Measurements from ENCODE around the gene DNAJC5. TPM values are rescaled to one million over a fixed set of nuclear protein-coding genes. Genes with fewer than 3 reads are reported as not detected.

DNAJC5 gene
- total RNA-seq, 1 experiment from 2014 or later, result 59.5 TPM

GRCh38 chr20:63951398-63952209, 56.7 kb downstream of the DNAJC5 start:
- no TSS peak for BruUV-seq (replicated peaks)
- no peak overlapping the region for H3K4me3 ChIP-seq (ENCODE audit: low read depth in 2 of 2, low read length in 2 of 2)
- ATAC-seq (no peak), DNase-seq (ENCODE audit: low read depth, low spot score) (no peak)
- H3K27me3 ChIP-seq (ENCODE audit: control insufficient read depth, insufficient read depth, low read length), result no peaks in the 10 kb centered on the region
- in situ Hi-C loops (cut with HindIII; ENCODE audit: low pct_unique_long_range_greater_than_20kb, low sequenced_read_pairs), result no loop called here
- TF ChIP-seq TCF7L2 (IDR thresholded peaks at IDR 0.05; ENCODE audit: low read depth, low read length), result no peak
- no peak for TF ChIP-seq SIN3A (IDR thresholded peaks at IDR 0.05; ENCODE audit: borderline replicate concordance, insufficient read depth, low read depth, low read length)
- TF ChIP-seq REST (IDR thresholded peaks at IDR 0.05; ENCODE audit: insufficient read depth in 1 of 2, low read depth in 2 of 2, low read length in 1 of 2), result no peak
- no peak for TF ChIP-seq POLR2AphosphoS5 (IDR thresholded peaks at IDR 0.05; ENCODE audit: low read depth, low read length)
- no peak for TF ChIP-seq CTCF (IDR thresholded peaks at IDR 0.05)
- peaks cover 69% of the 10 kb centered on the region for H3K4me1 ChIP-seq (ENCODE audit: control insufficient read depth, insufficient read depth, low read length)
- POLR2A ChIA-PET, result interaction anchor here (0.5 to 0.9 kb wide), 2 partner anchors 29 to 189 kb away, joined by 3 read pairs; partner anchors contain the start of gene PRPF6
- H3K36me3 ChIP-seq (ENCODE audit: control insufficient read depth, insufficient read depth, low read length), result peaks cover 3% of the 10 kb centered on the region; the same call in 1 of the 2 replicates
- H3K9me3 ChIP-seq (ENCODE audit: control insufficient read depth, insufficient read depth, low read depth, low read length), result no peaks in the 10 kb centered on the region
- intact Hi-C loops (cut with micrococcal nuclease; ENCODE audit: unreplicated experiment), result no loop called here
- CTCF ChIA-PET, result no interaction called here
- H3K27ac ChIP-seq (ENCODE audit: low read length), result peak overlapping the region; percentile 77

GRCh38 chr20:63952210-63952535, 57.2 kb downstream of the DNAJC5 start:
- no peak overlapping the region for H3K4me3 ChIP-seq (ENCODE audit: low read depth in 2 of 2, low read length in 2 of 2)
- ChIA-PET CTCF (no interaction called here), POLR2A (interaction anchor here (0.5 kb wide), 1 partner anchor 189 kb away, joined by 3 read pairs; no protein-coding TSS in a partner anchor)
- ATAC-seq, result no peak
- TF ChIP-seq TCF7L2 (IDR thresholded peaks at IDR 0.05; ENCODE audit: low read depth, low read length) (no peak), POLR2AphosphoS5 (IDR thresholded peaks at IDR 0.05; ENCODE audit: low read depth, low read length) (no peak), REST (IDR thresholded peaks at IDR 0.05; ENCODE audit: insufficient read depth in 1 of 2, low read depth in 2 of 2, low read length in 1 of 2) (no peak), SIN3A (IDR thresholded peaks at IDR 0.05; ENCODE audit: borderline replicate concordance, insufficient read depth, low read depth, low read length) (no peak), CTCF (IDR thresholded peaks at IDR 0.05) (no peak)
- H3K36me3 ChIP-seq (ENCODE audit: control insufficient read depth, insufficient read depth, low read length), result peaks cover 3% of the 10 kb centered on the region; the same call in 1 of the 2 replicates
- H3K27me3 ChIP-seq (ENCODE audit: control insufficient read depth, insufficient read depth, low read length), result no peaks in the 10 kb centered on the region
- no TSS peak for BruUV-seq (replicated peaks)
- peak overlapping the region; percentile 65 for H3K27ac ChIP-seq (ENCODE audit: low read length)
- no peaks in the 10 kb centered on the region for H3K9me3 ChIP-seq (ENCODE audit: control insufficient read depth, insufficient read depth, low read depth, low read length)
- in situ Hi-C loops (cut with HindIII; ENCODE audit: low pct_unique_long_range_greater_than_20kb, low sequenced_read_pairs) (no loop called here), intact Hi-C loops (cut with micrococcal nuclease; ENCODE audit: unreplicated experiment) (no loop called here)
- no peak for DNase-seq (ENCODE audit: low read depth, low spot score)
- peaks cover 67% of the 10 kb centered on the region for H3K4me1 ChIP-seq (ENCODE audit: control insufficient read depth, insufficient read depth, low read length)

Data from Panc1 (cell line).